HepG2 (cell line): Measurements from ENCODE around the gene RGSL1.

ENCODE experiments used
- CBX5 ChIP-seq: sonication (generic); formaldehyde crosslinking; IDR thresholded peaks from 2 replicates; pipeline ENCODE4 v1.4.0; 2020; ENCODE audit warnings: missing genetic modification reagents, borderline replicate concordance
- CHD4 ChIP-seq: fragments of 200-600 bp; sonication (generic); IDR thresholded peaks from 2 replicates; pipeline ENCODE4 v1.7.0; 2017; ENCODE audit warnings: mild to moderate bottlenecking, low read length, borderline replicate concordance
- KLF16 ChIP-seq, 2 experiments: sonication (generic) in 1 of 2; formaldehyde crosslinking in 1 of 2; IDR thresholded peaks; 2 replicates each; pipeline versions ENCODE4 v1.6.1 to v1.8.0; 2016 to 2023; ENCODE audit warnings: missing genetic modification reagents in 2 of 2, missing compliant biosample characterization in 1 of 2
- POLR2AphosphoS5 ChIP-seq: IDR thresholded peaks from 2 replicates; pipeline ENCODE4 v1.6.1; 2012; ENCODE audit warnings: low read depth, low read length
- UBTF ChIP-seq: sonication (generic); formaldehyde crosslinking; IDR thresholded peaks from 2 replicates; pipeline ENCODE4 v1.4.0; 2020; ENCODE audit warnings: mild to moderate bottlenecking, missing genetic modification reagents
- ZNF768 ChIP-seq: sonication (generic); formaldehyde crosslinking; IDR thresholded peaks from 2 replicates; pipeline ENCODE4 v1.4.0; 2020; ENCODE audit warnings: missing genetic modification reagents
- ZZZ3 ChIP-seq: sonication (generic); formaldehyde crosslinking; IDR thresholded peaks from 2 replicates; pipeline ENCODE4 v1.4.0; 2020; ENCODE audit warnings: missing genetic modification reagents, mild to moderate bottlenecking, borderline replicate concordance

GRCh38 chr1:182575540-182576149, 125.7 kb downstream of the RGSL1 start:
- TF ChIP-seq POLR2AphosphoS5, result no peak
- no peak for TF ChIP-seq UBTF (CRISPR knock-in tag)
- TF ChIP-seq CBX5, result no peak
- TF ChIP-seq KLF16 (CRISPR knock-in tag; IDR thresholded peaks at IDR 0.05), result no peak
- no peak for TF ChIP-seq ZNF768
- TF ChIP-seq ZZZ3 (CRISPR knock-in tag), result no peak
- TF ChIP-seq CHD4, result no peak
